Esophagus mucosa (tissue), 1 donor: ENCODE measurements around the gene DHX34. TPM values are rescaled to one million over a fixed set of nuclear protein-coding genes. Genes with fewer than 3 reads are reported as not detected.
A peak's percentile ranks its signal among the peaks of the same experiment; 100 is the strongest.
"Not testable (repeated sequence)": the region's sequence is repeated elsewhere in the genome, so short reads cannot be mapped to it uniquely, and the experiment has no call there.

Experiments used
- ATAC-seq: fragments of 200-7000 bp; cut with Tn5 transposase; one replicate; pipeline ENCODE4 v1.9.1; 2020
- total RNA-seq: library from RNA; stranded (reverse); gene quantifications from one replicate; pipeline ENCODE4 v1.2.4, GENCODE V29; 2023
- donor health status: DM: yes; HTN: yes; CAD: no.

Gene DHX34
- total RNA-seq, 1 donor from 2014 or later = 7.9 TPM

GRCh38 chr19:47371261-47371660 is 22.1 kb downstream of the DHX34 start:
- ATAC-seq = no peak

GRCh38 chr19:47372603-47373002 is 23.5 kb downstream of the DHX34 start:
- no peak for ATAC-seq

- ATAC-seq = no peak
Measured at GRCh38 chr19:47373246-47374240, 24.4 kb downstream of the DHX34 start.

- ATAC-seq = no peak
Measured at GRCh38 chr19:47374876-47375693, 26.0 kb downstream of the DHX34 start.

- ATAC-seq = no peak
Measured at GRCh38 chr19:47375694-47376588, 26.8 kb downstream of the DHX34 start.

- ATAC-seq = peak; percentile 3
Measured at GRCh38 chr19:47376589-47377144, 27.6 kb downstream of the DHX34 start.

GRCh38 chr19:47377208-47377701 is 28.1 kb downstream of the DHX34 start:
- no peak for ATAC-seq

- ATAC-seq = no peak
Measured at GRCh38 chr19:47377801-47378200, 28.7 kb downstream of the DHX34 start.

- ATAC-seq = no peak
Measured at GRCh38 chr19:47378246-47378645, 29.1 kb downstream of the DHX34 start.

GRCh38 chr19:47379381-47379938 is 30.3 kb downstream of the DHX34 start:
- ATAC-seq = no peak

GRCh38 chr19:47380559-47380958 is 31.4 kb downstream of the DHX34 start:
- ATAC-seq = no peak

GRCh38 chr19:47381121-47381520 is 32.0 kb downstream of the DHX34 start:
- no peak for ATAC-seq

- ATAC-seq = peak; percentile 17
Measured at GRCh38 chr19:47381653-47382279, 32.7 kb downstream of the DHX34 start.

GRCh38 chr19:47383890-47384289 is 34.8 kb downstream of the DHX34 start:
- ATAC-seq = not testable (repeated sequence)

GRCh38 chr19:47384533-47384932 is 35.4 kb downstream of the DHX34 start:
- ATAC-seq = not testable (repeated sequence)

- not testable (repeated sequence) for ATAC-seq
Measured at GRCh38 chr19:47386582-47386981, 37.5 kb downstream of the DHX34 start.

GRCh38 chr19:47387623-47388022 is 38.5 kb downstream of the DHX34 start:
- not testable (repeated sequence) for ATAC-seq

GRCh38 chr19:47388721-47389120 is 39.6 kb downstream of the DHX34 start:
- ATAC-seq = not testable (repeated sequence)

- no peak for ATAC-seq
Measured at GRCh38 chr19:47389150-47389556, 40.0 kb downstream of the DHX34 start.
